GM23338 (cell line): ENCODE measurements around the gene ATXN7L1.

Experiments
- CREB1 ChIP-seq: fragments of 250-450 bp; sonication (Bioruptor Pico); IDR thresholded peaks from 2 replicates; pipeline ENCODE4 v1.5.0; 2020; ENCODE audit warnings: low read depth, mild to moderate bottlenecking, moderate library complexity
- POLR2AphosphoS5 ChIP-seq: IDR thresholded peaks from 2 replicates; pipeline ENCODE4 v1.6.1; 2016; ENCODE audit warnings: antibody characterized with exemption, low read depth
- REST ChIP-seq: IDR thresholded peaks from one replicate; pipeline ENCODE4 v1.6.1; 2018; ENCODE audit warnings: antibody characterized with exemption; ENCODE audit not compliant: unreplicated experiment
- STAT1 ChIP-seq: IDR thresholded peaks from one replicate; pipeline ENCODE4 v1.6.1; 2016; ENCODE audit warnings: antibody characterized with exemption; ENCODE audit not compliant: unreplicated experiment
- ZNF331 ChIP-seq: fragments of 250-450 bp; sonication (Bioruptor Pico); IDR thresholded peaks from 2 replicates; pipeline ENCODE4 v1.5.0; 2020; ENCODE audit warnings: low read depth, mild to moderate bottlenecking, moderate library complexity
- TF ChIP-seq, protein P1 (sequence below), 2 experiments: fragments of 200-600 bp in 1 of 2; sonication (generic) in 1 of 2; conservative IDR thresholded peaks; 2 replicates each; pipeline versions ENCODE4 v1.5.1 to v1.6.1; 2016 to 2017; ENCODE audit warnings: antibody characterized with exemption in 2 of 2, low read depth in 2 of 2, mild to moderate bottlenecking in 2 of 2, moderate library complexity in 1 of 2

DNA sequence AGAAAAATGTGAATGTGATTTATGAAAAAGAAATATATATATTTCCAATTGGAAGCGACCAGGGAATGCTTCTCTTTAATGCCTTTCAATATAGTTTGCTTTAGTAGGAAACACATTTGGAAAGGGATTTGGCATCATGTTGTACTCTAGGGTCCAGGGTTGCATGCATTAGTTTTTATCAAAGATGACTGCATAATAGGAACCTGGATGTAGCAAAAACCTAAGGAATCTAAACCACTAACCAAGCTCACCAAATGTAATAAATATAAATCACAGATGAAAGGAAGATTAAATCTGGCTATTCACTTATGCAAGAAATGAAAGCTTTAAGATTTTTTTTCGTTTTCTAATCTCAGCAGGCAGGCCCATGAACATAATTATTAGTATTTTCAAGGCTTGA lies 120.0 kb downstream of the ATXN7L1 start:
- TF ChIP-seq, protein P1, sequence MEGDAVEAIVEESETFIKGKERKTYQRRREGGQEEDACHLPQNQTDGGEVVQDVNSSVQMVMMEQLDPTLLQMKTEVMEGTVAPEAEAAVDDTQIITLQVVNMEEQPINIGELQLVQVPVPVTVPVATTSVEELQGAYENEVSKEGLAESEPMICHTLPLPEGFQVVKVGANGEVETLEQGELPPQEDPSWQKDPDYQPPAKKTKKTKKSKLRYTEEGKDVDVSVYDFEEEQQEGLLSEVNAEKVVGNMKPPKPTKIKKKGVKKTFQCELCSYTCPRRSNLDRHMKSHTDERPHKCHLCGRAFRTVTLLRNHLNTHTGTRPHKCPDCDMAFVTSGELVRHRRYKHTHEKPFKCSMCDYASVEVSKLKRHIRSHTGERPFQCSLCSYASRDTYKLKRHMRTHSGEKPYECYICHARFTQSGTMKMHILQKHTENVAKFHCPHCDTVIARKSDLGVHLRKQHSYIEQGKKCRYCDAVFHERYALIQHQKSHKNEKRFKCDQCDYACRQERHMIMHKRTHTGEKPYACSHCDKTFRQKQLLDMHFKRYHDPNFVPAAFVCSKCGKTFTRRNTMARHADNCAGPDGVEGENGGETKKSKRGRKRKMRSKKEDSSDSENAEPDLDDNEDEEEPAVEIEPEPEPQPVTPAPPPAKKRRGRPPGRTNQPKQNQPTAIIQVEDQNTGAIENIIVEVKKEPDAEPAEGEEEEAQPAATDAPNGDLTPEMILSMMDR (conservative IDR thresholded peaks at IDR 0.05; ENCODE audit: low read depth in 2 of 2): no peak
- TF ChIP-seq REST (no peak), ZNF331 (no peak), CREB1 (CRISPR knock-in tag) (no peak), STAT1 (no peak), POLR2AphosphoS5 (no peak)
